Stimulated activated CD8-positive, alpha-beta memory T cell treated with anti-CD3 and anti-CD28 coated beads, Interleukin-7, amount 100 ng/mL, for 4 hours (primary cell): ENCODE results near the gene LRTM2.

Experiments used
- DNase-seq, 2 donors: peaks; one replicate each; pipeline ENCODE4 v3.0.0-alpha.2; 2020; ENCODE audit warnings: low read depth in 2 of 2

The LRTM2 gene

GRCh38 chr12:1797991-1798640 lies 22.2 kb upstream of the LRTM2 start:
- DNase-seq: no peak

GRCh38 chr12:1798641-1799020 lies 21.7 kb upstream of the LRTM2 start:
- DNase-seq: no peak

- DNase-seq: no peak
These were observed 21.1 kb upstream of the LRTM2 start for GRCh38 chr12:1799051-1799881.

- DNase-seq: no peak
These were observed 20.4 kb upstream of the LRTM2 start for GRCh38 chr12:1799882-1800400.

- no peak for DNase-seq
These were observed 19.7 kb upstream of the LRTM2 start for GRCh38 chr12:1800401-1801302.

GRCh38 chr12:1801303-1801975 lies 18.9 kb upstream of the LRTM2 start:
- DNase-seq: no peak

- DNase-seq: no peak
These were observed 16.6 kb upstream of the LRTM2 start for GRCh38 chr12:1803736-1804135.

- peak; percentile 77 to 78 for DNase-seq
These were observed 15.6 kb upstream of the LRTM2 start for GRCh38 chr12:1804545-1805332.

GRCh38 chr12:1805441-1806081 lies 14.8 kb upstream of the LRTM2 start:
- DNase-seq: no peak

- no peak for DNase-seq
These were observed 13.9 kb upstream of the LRTM2 start for GRCh38 chr12:1806301-1807086.

GRCh38 chr12:1807087-1807860 lies 13.1 kb upstream of the LRTM2 start:
- DNase-seq: no peak

GRCh38 chr12:1808036-1808797 lies 12.1 kb upstream of the LRTM2 start:
- DNase-seq: no peak

- DNase-seq: no peak
These were observed 11.4 kb upstream of the LRTM2 start for GRCh38 chr12:1808798-1809480.

- no peak for DNase-seq
These were observed 10.7 kb upstream of the LRTM2 start for GRCh38 chr12:1809591-1810190.

GRCh38 chr12:1810201-1810930 lies 10.0 kb upstream of the LRTM2 start:
- no peak for DNase-seq

GRCh38 chr12:1810931-1811280 lies 9.5 kb upstream of the LRTM2 start:
- DNase-seq: no peak
